Cortex of kidney (tissue), 1 donor: Measurements from ENCODE around the gene OMA1.

Experiments used
- DNase-seq: peaks from one replicate; lab custom pipeline; 2025; lab: John Stamatoyannopoulos, UW

OMA1 gene

GRCh38 chr1:58457023-58457635, 89.4 kb downstream of the OMA1 start:
- no peak for DNase-seq

DNA sequence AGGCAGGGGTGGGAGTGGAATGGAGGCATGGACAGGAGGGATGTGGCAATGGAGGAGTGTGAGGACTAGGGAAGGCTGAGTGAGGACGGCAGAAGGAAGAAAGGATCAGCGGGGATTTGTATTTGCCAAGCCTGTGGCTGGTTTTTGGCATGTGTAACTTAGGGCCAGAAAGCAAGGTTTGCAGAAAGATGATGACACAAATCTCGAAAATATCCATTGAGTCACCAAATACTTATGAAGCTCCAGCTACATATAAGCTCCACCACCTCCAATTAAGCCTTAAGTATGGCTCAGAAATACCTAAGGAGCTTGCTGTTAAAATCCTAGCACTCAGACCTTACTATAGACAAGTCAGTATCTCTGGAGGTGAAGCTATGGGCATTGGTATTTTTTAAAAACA, 90.1 kb downstream of the OMA1 start:
- DNase-seq = no peak

GRCh38 chr1:58454807-58455206, 91.7 kb downstream of the OMA1 start:
- DNase-seq = no peak

DNA sequence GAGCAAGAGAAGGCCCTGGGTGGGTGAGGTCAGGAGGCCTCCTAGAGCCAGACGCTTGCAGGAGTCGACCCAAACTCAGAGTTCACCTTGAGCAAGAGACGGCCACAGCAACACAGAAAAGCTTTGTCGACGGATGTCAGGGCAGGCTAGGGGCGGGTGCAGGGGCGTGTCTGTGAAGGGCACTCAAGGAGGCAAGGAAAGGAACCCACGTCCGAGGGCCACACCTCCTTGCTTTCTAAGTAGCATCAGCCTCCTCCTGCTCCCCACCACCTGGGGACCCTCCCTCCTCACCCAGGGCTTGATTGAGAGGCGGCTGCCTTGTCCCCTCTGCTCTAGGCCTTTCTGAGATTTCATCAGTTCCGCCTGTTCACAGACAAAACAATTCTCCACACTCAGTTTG, 92.1 kb downstream of the OMA1 start:
- DNase-seq = no peak

- DNase-seq = no peak
These were observed 94.8 kb downstream of the OMA1 start for GRCh38 chr1:58451560-58452191.

DNA sequence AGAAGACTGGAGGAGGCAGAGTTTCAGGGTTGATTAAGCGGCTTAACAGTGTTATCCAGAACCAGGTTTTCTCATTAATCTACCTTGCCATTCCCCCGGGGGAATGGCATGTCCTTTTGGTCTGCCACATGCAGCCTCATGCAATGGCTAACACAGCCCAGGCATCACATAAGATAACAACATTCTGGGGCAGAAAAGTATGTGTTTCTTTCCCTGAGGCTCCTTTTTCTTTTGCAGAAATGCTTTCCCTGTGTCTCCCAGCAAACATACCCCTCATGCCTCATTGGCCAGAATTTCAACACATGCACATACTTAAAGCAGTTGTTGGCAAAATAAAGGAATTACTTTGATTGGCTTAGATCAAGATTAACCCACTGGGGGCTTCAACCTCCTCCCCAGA, 98.6 kb downstream of the OMA1 start:
- DNase-seq = no peak

GRCh38 chr1:58447042-58447441, 99.5 kb downstream of the OMA1 start:
- no peak for DNase-seq

- no peak for DNase-seq
These were observed 100.2 kb downstream of the OMA1 start for GRCh38 chr1:58446368-58446767.

- no peak for DNase-seq
These were observed 102.3 kb downstream of the OMA1 start for GRCh38 chr1:58443986-58444868.

DNA sequence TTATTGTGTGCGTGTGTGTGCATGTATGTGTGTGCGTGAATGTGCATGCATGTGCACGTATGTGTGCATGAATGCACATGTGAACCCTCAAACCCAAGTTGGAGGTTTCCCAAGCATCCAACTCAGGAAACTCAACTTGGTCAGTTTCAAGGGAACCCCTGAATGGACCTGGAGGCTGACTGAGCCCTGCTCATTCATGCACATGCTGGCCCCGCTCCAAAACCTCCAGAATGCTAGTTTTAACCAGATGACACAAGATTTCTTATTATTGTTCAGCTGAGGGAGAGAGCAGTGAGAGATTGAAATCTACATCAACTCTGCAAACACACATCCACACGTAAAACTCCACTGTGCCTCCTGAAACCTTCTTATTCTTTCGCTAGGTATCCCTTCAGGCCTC, 104.4 kb downstream of the OMA1 start:
- no peak for DNase-seq

DNA sequence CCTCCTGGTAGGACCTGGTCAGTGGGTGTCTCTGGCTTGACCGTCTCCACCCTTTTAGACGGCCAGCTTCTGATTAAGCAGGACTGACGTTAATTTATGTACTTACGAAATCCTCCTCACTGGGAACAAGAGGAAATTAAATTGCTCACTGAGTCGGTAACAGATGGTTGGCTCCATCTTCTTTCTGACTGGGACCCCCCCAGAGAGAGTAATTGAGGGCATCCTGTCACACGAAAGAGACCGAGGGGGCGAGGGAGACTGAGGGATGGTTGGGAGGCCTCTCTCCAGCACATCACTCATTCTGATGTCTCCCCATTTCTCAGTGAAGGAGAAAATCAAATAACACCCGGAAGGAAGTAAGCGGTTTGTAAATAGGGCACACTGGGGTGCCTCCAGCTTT, 104.8 kb downstream of the OMA1 start:
- DNase-seq = no peak

- no peak for DNase-seq
These were observed 105.8 kb downstream of the OMA1 start for GRCh38 chr1:58440696-58441095.

DNA sequence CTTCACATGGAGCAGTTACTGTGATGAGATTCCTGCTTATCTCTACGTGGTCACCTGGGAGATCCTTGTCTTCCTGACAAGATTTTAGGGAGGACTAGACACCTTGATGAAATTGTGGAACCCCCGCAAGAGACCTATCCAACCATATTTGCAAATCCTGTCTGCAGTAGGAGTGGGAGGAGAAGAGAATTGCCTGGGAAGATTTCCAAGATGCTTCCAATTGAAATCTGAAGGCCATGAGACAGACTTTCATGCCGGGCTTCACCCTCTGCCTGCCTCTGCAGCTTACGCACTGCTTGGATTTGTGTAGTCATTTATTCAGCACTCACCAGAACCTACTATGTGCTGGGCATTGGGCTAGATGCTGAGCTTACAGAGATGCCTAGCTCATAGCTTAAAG, 106.6 kb downstream of the OMA1 start:
- no peak for DNase-seq

DNA sequence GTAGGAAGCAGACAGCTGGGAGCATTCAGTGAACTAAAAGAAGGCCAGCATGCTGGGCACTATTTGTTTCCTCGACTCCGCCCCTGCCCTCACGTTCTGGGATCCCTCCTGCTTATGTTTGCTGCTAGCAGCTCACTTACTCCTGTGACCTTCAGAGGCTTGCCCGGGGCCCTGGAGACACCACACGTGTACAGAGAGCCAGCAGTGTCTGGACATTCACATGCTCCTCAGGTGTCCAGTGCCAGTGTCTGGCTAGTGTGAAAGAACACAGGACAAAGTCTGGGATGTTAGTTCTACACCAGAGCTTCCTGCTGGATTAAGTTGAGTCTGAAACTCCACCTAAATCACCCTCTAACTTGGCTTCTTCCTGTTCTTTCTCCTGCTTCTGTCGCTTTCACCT, 108.1 kb downstream of the OMA1 start:
- no peak for DNase-seq

DNA sequence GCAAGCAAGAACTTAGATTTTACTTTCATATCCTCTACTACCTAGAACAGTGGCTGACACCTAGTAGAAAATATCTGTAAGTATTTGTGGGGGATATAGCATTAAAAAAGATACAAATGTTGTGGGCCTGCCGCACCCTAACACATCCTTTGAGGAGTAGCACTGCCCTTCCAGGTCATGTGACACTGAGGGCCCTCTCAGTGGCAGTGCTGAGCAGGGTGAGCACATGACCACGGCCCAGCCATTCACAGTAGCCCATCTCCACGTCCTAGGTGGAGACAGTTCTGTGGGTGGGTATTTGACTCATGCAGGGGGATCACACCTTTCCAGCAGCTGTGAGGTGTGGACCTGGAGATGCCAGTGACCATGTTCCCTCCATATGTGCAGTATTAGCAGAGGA, 108.9 kb downstream of the OMA1 start:
- no peak for DNase-seq

- DNase-seq = no peak
These were observed 109.8 kb downstream of the OMA1 start for GRCh38 chr1:58436615-58437297.

DNA sequence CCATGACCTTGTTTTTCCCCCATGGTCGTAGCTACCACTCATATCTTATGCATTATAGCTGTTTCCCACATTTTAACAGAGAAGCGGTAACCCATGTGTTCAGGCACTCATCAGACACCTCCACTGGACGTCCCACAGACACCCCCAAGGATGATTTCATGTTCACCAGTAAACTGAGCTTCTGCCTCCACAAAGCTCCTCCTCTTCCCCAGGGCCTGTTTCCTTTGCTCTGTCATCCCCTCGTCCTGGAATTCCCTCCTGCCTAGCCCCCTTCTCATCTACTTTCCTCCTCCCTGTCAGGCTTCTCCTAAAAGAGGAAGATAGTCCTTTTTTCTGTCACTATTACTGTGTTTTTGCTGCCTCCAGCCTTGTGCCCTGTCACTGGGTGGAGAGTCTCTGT, 111.2 kb downstream of the OMA1 start:
- no peak for DNase-seq

GRCh38 chr1:58434607-58435006, 111.9 kb downstream of the OMA1 start:
- DNase-seq = no peak

GRCh38 chr1:58434181-58434580, 112.3 kb downstream of the OMA1 start:
- DNase-seq = no peak

GRCh38 chr1:58432851-58433668, 113.5 kb downstream of the OMA1 start:
- DNase-seq = no peak

DNA sequence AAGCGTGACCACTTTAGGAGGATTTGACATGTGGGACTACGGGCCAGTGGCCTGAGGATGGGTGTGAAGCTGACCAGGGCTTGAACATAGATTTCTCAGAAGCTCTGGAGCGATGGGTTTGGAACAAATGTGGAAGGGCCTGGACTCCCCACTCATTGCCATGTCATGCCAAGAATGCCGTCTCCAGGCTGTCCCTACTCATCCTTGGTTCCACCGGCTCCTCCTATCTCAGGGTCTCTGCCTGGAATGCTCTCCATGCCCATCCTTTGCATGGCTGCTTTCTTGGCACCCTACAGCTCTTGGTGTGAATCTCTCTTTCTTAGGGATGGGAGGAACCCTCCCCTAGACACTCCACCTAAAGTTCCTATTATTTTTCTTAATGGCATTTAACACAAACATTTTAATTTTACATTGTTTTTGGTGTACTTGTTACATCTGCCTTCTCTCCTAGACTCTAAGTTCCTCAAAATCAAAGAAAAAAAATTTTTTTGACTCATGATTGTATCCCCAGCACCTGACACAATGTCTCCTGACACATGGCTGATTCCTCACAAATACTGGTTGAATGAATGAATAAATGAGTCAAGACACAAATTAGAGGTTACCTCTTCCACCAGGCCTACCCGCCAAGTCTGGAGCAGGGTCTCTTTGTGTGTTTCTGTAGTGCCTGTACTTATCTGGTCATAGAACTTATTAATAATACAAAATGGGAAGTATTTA, 114.5 kb downstream of the OMA1 start:
- DNase-seq = no peak
